ENCODE measurements around the gene GUK1.

GRCh38 chr1:228098323-228098931 lies 41.7 kb upstream of the GUK1 start:
- TF ChIP-seq CTCF (conservative IDR thresholded peaks at IDR 0.05): no peak
- TF ChIP-seq ZFX (IDR thresholded peaks at IDR 0.05): no peak
